ENCODE measurements around the gene SCLY. TPM values are rescaled to one million over a fixed set of nuclear protein-coding genes. Genes with fewer than 3 reads are reported as not detected.

The SCLY gene
- total RNA-seq, 4 donors from 2014 or later: 13.6 to 23.3 (median 17.6) TPM

DNA sequence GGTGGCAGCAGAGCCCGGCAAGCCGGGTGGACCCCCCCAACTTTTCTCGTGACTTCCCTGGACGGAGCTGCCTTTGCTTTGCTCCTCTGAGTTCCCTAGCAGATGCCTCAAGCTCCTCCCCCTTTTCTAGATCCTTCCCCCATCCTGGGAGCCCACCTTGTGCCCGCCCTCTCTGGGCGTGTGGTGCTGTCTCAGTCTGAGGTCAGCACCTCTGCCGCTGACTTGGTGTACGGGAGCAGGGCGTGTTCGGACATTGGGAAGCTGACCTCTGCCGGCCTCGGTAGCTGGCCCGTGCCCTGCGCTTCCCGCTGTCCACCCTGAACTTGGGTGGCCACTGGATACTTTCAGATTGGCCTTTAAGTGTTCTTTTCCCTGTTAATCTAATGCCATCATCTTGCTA lies 19.7 kb downstream of the SCLY start:
- no peak for DNase-seq (ENCODE audit: low spot score in 2 of 2)
- WGBS, 2 donors: 93 to 95% methylated on average over 15 of the region's 15 CpGs
- Histone ChIP-seq H3K4me1 (no peaks in the 10 kb centered on the region), H3K27ac (no peak overlapping the region), H3K9me3 (no peaks in the 10 kb centered on the region), H3K4me3 (no peak overlapping the region), H3K36me3 (peaks cover 0 to 82% (median 18%) of the 10 kb centered on the region in 3 donors), H3K27me3 (no peaks in the 10 kb centered on the region)
- TF ChIP-seq, protein P1, sequence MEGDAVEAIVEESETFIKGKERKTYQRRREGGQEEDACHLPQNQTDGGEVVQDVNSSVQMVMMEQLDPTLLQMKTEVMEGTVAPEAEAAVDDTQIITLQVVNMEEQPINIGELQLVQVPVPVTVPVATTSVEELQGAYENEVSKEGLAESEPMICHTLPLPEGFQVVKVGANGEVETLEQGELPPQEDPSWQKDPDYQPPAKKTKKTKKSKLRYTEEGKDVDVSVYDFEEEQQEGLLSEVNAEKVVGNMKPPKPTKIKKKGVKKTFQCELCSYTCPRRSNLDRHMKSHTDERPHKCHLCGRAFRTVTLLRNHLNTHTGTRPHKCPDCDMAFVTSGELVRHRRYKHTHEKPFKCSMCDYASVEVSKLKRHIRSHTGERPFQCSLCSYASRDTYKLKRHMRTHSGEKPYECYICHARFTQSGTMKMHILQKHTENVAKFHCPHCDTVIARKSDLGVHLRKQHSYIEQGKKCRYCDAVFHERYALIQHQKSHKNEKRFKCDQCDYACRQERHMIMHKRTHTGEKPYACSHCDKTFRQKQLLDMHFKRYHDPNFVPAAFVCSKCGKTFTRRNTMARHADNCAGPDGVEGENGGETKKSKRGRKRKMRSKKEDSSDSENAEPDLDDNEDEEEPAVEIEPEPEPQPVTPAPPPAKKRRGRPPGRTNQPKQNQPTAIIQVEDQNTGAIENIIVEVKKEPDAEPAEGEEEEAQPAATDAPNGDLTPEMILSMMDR (IDR thresholded peaks at IDR 0.05): no peak
- TF ChIP-seq EP300 (IDR thresholded peaks at IDR 0.05) (no peak), POLR2A (IDR thresholded peaks at IDR 0.05) (no peak)

DNA sequence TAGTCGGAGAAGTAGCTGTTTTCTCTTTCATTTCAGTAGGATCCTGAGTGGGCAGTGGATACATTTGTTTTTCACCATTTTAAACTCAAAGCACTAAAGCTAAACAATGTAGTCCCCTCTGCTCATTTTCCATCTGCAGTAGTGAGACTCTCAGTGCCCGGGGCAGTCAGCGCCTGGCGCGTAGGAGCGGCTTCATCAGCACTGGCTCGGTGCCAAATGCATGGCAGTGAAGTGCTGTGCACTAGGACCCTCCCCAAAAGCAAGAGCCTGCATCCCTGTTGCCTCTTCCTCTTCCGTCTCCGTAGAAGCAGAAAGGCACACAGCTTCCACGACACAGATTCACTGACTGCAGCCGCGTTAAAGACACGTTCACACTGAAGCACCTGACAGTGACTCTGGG lies 20.3 kb downstream of the SCLY start:
- Histone ChIP-seq H3K9me3 (no peaks in the 10 kb centered on the region), H3K27ac (no peak overlapping the region), H3K4me3 (no peak overlapping the region), H3K36me3 (peaks cover 0 to 83% (median 18%) of the 10 kb centered on the region in 3 donors), H3K27me3 (no peaks in the 10 kb centered on the region), H3K4me1 (no peaks in the 10 kb centered on the region)
- TF ChIP-seq POLR2A (IDR thresholded peaks at IDR 0.05) (no peak), EP300 (IDR thresholded peaks at IDR 0.05) (no peak)
- TF ChIP-seq, protein P1 (IDR thresholded peaks at IDR 0.05): no peak
- 88% methylated on average over 13 of the region's 13 CpGs for WGBS, 2 donors
- no peak for DNase-seq (ENCODE audit: low spot score in 2 of 2)

DNA sequence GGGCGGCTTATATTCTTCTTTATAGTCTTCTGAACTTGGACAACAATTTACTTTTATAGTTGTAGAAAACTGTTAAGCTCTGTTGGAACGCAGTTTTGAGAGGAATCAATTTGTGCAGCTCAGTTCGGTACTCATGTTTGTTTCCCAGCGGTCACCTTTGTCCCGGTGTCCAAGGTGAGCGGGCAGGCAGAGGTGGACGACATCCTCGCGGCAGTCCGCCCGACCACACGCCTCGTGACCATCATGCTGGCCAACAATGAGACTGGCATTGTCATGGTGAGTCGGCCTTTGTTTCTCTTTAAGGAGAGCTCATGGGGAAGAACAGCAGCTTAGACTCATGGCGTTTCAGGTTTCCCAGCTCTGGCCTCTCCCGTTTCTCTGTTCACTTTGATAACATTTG lies 20.8 kb downstream of the SCLY start:
- H3K4me1 ChIP-seq: no peaks in the 10 kb centered on the region
- 95 to 97% methylated on average over 16 of the region's 16 CpGs for WGBS, 2 donors
- peaks cover 0 to 83% (median 18%) of the 10 kb centered on the region in 3 donors for H3K36me3 ChIP-seq
- DNase-seq (ENCODE audit: low spot score in 2 of 2): no peak
- no peak overlapping the region for H3K4me3 ChIP-seq
- TF ChIP-seq, protein P1 (IDR thresholded peaks at IDR 0.05): no peak
- TF ChIP-seq POLR2A (IDR thresholded peaks at IDR 0.05) (no peak), EP300 (IDR thresholded peaks at IDR 0.05) (no peak)
- no peak overlapping the region for H3K27ac ChIP-seq
- H3K27me3 ChIP-seq: no peaks in the 10 kb centered on the region
- H3K9me3 ChIP-seq: no peaks in the 10 kb centered on the region

DNA sequence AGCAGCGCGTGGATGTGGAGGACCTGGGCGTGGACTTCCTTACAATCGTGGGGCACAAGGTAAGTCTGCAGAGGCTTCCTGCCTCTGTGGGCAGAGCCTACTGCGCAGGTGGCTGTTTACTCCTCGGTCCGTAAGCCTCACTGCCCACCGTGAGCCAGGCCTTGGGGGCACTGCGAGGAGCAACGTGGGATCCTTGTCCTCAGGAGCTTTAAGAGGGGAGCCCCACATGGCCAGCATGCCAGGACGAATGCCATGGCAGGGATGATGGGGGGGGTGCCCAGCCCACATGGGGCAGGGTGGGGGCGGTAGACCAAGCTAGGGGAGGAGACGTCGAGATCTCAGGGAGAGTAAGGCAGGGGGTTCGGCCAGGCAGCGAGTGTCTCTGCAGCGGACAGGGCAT lies 21.4 kb downstream of the SCLY start:
- no peak for DNase-seq (ENCODE audit: low spot score in 2 of 2)
- 92 to 94% methylated on average over 11 to 17 of the region's 17 CpGs for WGBS, 2 donors
- Histone ChIP-seq H3K4me1 (no peaks in the 10 kb centered on the region), H3K27ac (no peak overlapping the region), H3K9me3 (no peaks in the 10 kb centered on the region), H3K27me3 (no peaks in the 10 kb centered on the region), H3K36me3 (peaks cover 0 to 78% (median 18%) of the 10 kb centered on the region in 3 donors), H3K4me3 (no peak overlapping the region)
- TF ChIP-seq POLR2A (IDR thresholded peaks at IDR 0.05): no peak

DNA sequence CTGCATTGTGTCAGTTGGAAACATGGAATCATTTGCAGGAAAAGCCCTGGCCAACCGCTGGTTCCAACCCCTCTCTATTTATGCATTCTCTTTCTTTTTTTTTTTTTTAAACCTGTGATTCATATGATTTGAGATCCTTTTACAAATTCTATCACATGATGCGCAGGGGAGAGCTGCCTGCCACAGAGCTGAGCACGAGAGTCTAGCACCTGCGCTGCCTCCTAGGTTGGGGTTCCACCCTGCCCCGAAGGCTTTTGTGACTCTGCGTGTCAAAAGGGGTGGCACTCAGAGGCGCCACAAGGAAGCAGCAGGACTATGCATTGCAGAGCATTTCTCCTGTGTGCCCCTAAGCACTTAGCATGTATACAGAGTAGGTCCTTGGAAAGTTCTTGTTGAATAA lies 22.0 kb downstream of the SCLY start:
- peaks cover 0 to 71% (median 18%) of the 10 kb centered on the region in 3 donors for H3K36me3 ChIP-seq
- WGBS, 2 donors: 85 to 96% methylated on average over 7 of the region's 7 CpGs
- no peaks in the 10 kb centered on the region for H3K4me1 ChIP-seq
- no peak for DNase-seq (ENCODE audit: low spot score in 2 of 2)
- no peak overlapping the region for H3K4me3 ChIP-seq
- TF ChIP-seq POLR2A (IDR thresholded peaks at IDR 0.05): no peak
- TF ChIP-seq EP300 (IDR thresholded peaks at IDR 0.05): no peak
- TF ChIP-seq, protein P1 (IDR thresholded peaks at IDR 0.05): no peak
- no peaks in the 10 kb centered on the region for H3K9me3 ChIP-seq
- H3K27me3 ChIP-seq: no peaks in the 10 kb centered on the region
- no peak overlapping the region for H3K27ac ChIP-seq

DNA sequence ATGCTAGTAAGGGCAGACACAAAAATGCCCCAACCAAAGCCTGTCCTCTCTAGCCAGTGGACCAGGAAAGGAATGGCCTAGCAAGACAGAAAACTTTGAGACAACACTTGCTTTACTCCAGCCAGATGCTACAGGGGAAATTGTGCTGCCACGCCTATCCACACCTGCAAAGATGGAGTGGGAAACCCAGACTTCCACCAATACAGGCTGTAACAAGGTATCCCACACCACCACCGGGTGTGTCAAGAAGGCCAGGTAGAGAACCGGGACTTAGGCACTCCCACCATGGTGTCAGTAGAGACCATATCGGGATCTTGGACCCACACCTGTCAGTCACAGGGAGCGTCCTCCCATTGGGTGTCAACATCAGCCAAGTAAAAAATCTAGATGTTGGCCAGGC lies 23.1 kb downstream of the SCLY start:
- no peak for DNase-seq (ENCODE audit: low spot score in 2 of 2)
- H3K36me3 ChIP-seq: peaks cover 0 to 61% (median 18%) of the 10 kb centered on the region in 3 donors

More for the DNA sequence above, 23.1 kb downstream of the SCLY start:
- WGBS, 2 donors: 94 to 95% methylated on average over 5 of the region's 5 CpGs
- Histone ChIP-seq H3K27me3 (no peaks in the 10 kb centered on the region), H3K4me1 (no peaks in the 10 kb centered on the region), H3K4me3 (no peak overlapping the region), H3K9me3 (no peaks in the 10 kb centered on the region), H3K27ac (no peak overlapping the region)
- TF ChIP-seq, protein P1 (IDR thresholded peaks at IDR 0.05): no peak
- TF ChIP-seq EP300 (IDR thresholded peaks at IDR 0.05) (no peak), POLR2A (IDR thresholded peaks at IDR 0.05) (no peak)
